NB4 (cell line): ENCODE measurements around the gene FBXL13.

Experiments used
- MAX ChIP-seq: IDR thresholded peaks from 2 replicates; pipeline ENCODE4 v1.6.1; 2011; ENCODE audit warnings: low read depth, low read length
- MYC ChIP-seq: IDR thresholded peaks from 2 replicates; pipeline ENCODE4 v1.6.1; 2011; ENCODE audit warnings: low read depth, low read length
- POLR2A ChIP-seq: IDR thresholded peaks from 2 replicates; pipeline ENCODE4 v1.6.1; 2011; ENCODE audit warnings: mild to moderate bottlenecking; ENCODE audit not compliant: insufficient read length; ENCODE audit errors: extremely low read depth
- TF ChIP-seq, protein P1 (sequence below): IDR thresholded peaks from one replicate; pipeline ENCODE4 v1.5.1; 2012; ENCODE audit warnings: low read depth, low read length

DNA sequence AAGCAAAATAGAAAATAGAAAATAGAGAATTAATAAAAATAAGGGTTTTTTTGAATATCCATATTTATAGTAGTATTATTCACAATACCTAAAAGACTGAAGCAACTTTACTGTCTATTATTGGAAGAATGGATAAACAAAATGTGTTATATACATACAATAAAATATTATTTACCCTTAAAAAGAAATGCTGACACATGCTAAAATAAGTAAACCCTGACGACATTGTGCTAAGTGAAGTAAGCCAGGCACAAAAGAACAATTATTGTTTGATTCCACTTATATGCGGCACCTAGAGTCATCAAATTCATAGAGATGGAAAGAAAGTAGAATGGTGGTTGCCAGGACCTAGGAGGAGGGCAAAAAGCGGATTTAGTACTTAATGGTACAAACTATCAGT lies 122.8 kb downstream of the FBXL13 start:
- TF ChIP-seq, protein P1, sequence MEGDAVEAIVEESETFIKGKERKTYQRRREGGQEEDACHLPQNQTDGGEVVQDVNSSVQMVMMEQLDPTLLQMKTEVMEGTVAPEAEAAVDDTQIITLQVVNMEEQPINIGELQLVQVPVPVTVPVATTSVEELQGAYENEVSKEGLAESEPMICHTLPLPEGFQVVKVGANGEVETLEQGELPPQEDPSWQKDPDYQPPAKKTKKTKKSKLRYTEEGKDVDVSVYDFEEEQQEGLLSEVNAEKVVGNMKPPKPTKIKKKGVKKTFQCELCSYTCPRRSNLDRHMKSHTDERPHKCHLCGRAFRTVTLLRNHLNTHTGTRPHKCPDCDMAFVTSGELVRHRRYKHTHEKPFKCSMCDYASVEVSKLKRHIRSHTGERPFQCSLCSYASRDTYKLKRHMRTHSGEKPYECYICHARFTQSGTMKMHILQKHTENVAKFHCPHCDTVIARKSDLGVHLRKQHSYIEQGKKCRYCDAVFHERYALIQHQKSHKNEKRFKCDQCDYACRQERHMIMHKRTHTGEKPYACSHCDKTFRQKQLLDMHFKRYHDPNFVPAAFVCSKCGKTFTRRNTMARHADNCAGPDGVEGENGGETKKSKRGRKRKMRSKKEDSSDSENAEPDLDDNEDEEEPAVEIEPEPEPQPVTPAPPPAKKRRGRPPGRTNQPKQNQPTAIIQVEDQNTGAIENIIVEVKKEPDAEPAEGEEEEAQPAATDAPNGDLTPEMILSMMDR: no peak
- no peak for TF ChIP-seq POLR2A
- no peak for TF ChIP-seq MAX
- TF ChIP-seq MYC: no peak
